Stimulated activated CD8-positive, alpha-beta memory T cell treated with anti-CD3 and anti-CD28 coated beads, Interleukin-7, amount 100 ng/mL, for 24 hours (primary cell): ENCODE data around the gene SBNO2.

Experiments used
- DNase-seq: peaks from one replicate; pipeline ENCODE4 v3.0.0-alpha.2; 2020; ENCODE audit warnings: low read depth

SBNO2 gene

GRCh38 chr19:1105873-1106840, 67.9 kb downstream of the SBNO2 start:
- DNase-seq, result no peak

- no peak for DNase-seq
Observed at GRCh38 chr19:1105008-1105872, 68.8 kb downstream of the SBNO2 start.

GRCh38 chr19:1104311-1105007, 69.6 kb downstream of the SBNO2 start:
- no peak for DNase-seq

GRCh38 chr19:1103708-1104310, 70.3 kb downstream of the SBNO2 start, which contains the start of gene GPX4:
Gene GPX4, plus strand, starts transcription at chr19:1103994. Its CDS starts 50 bp downstream, at chr19:1104044.
- peak; percentile 96 for DNase-seq

- DNase-seq, result no peak
Observed at GRCh38 chr19:1103132-1103707, 70.8 kb downstream of the SBNO2 start.

GRCh38 chr19:1102407-1103131, 71.5 kb downstream of the SBNO2 start:
- no peak for DNase-seq

GRCh38 chr19:1101337-1101698, 72.8 kb downstream of the SBNO2 start:
- no peak for DNase-seq

- no peak for DNase-seq
Observed at GRCh38 chr19:1098177-1099051, 75.7 kb downstream of the SBNO2 start.

- DNase-seq, result no peak
Observed at GRCh38 chr19:1097810-1098176, 76.3 kb downstream of the SBNO2 start.

GRCh38 chr19:1094978-1095701, 78.9 kb downstream of the SBNO2 start, which contains the start of gene POLR2E:
Gene POLR2E, minus strand, starts transcription at chr19:1095375. Its CDS starts 60 bp downstream, at chr19:1095315.
- DNase-seq, result peak; percentile 95

- DNase-seq, result no peak
Observed at GRCh38 chr19:1094655-1094977, 79.5 kb downstream of the SBNO2 start.

GRCh38 chr19:1093811-1094553, 80.1 kb downstream of the SBNO2 start:
- no peak for DNase-seq

- DNase-seq, result no peak
Observed at GRCh38 chr19:1093330-1093729, 80.7 kb downstream of the SBNO2 start.

- DNase-seq, result no peak
Observed at GRCh38 chr19:1091544-1092175, 82.4 kb downstream of the SBNO2 start.

- no peak for DNase-seq
Observed at GRCh38 chr19:1090731-1091543, 83.1 kb downstream of the SBNO2 start.

- DNase-seq, result no peak
Observed at GRCh38 chr19:1089891-1090290, 84.2 kb downstream of the SBNO2 start.
